BJ (cell line): ENCODE measurements around the gene TESK2. TPM values are rescaled to one million over a fixed set of nuclear protein-coding genes. Genes with fewer than 3 reads are reported as not detected.

Experiments
- CTCF ChIA-PET: fragments of 350-600 bp; formaldehyde crosslinking; extraction: SDS; loops from one replicate; lab custom pipeline; 2021; ENCODE audit warnings: antibody characterized with exemption, inconsistent platforms; lab: Yijun Ruan, JAX
- POLR2A ChIA-PET: fragments of 300-600 bp; sonication (Branson Sonifier 250); formaldehyde crosslinking; extraction: SDS; loops from one replicate; lab custom pipeline; 2021; ENCODE audit warnings: antibody characterized with exemption; lab: Charles Lee
- DNase-seq: peaks from one replicate; pipeline ENCODE4 v3.0.0-alpha.2; 2011; ENCODE audit warnings: low read depth
- H3K27me3 ChIP-seq: 2 replicates; pipeline ENCODE4 v1.6.0; 2011; ENCODE audit warnings: low read length; ENCODE audit not compliant: control insufficient read depth, insufficient read depth
- H3K36me3 ChIP-seq: 2 replicates; pipeline ENCODE4 v1.5.1; 2011; ENCODE audit warnings: low read length; ENCODE audit not compliant: control insufficient read depth, insufficient read depth
- H3K4me3 ChIP-seq: 2 replicates; pipeline ENCODE4 v1.5.1; 2011; ENCODE audit warnings: low read depth, mild to moderate bottlenecking, control low read depth, low read length
- CTCF ChIP-seq: IDR thresholded peaks from 2 replicates; pipeline ENCODE4 v1.5.1; 2011; ENCODE audit warnings: low read depth, mild to moderate bottlenecking, control low read depth, inconsistent platforms, low read length, moderate library complexity; ENCODE audit not compliant: insufficient read depth
- polyA plus RNA-seq: library from polyadenylated mRNA; depleted of rRNA; stranded (reverse); fragments of >200 nt; gene quantifications from 2 replicates; pipeline ENCODE4 v1.2.3, GENCODE V29; 2011

TESK2 gene
- polyA plus RNA-seq, 1 experiment, result 2.5 TPM

- ChIA-PET POLR2A (interaction anchor here (1.2 kb wide), 1 partner anchor 8 kb away, joined by 4 read pairs; the partner anchor contains the start of genes MUTYH and TOE1), CTCF (interaction anchor here (0.6 to 6.1 kb wide), 11 partner anchors 7 to 1270 kb away, joined by 3 to 48 read pairs (median 4); partner anchors contain the start of genes MUTYH and TOE1)
- no peak for DNase-seq
- H3K27me3 ChIP-seq, result no peaks in the 10 kb centered on the region
- TF ChIP-seq CTCF, result no peak
- peaks cover 10% of the 10 kb centered on the region for H3K36me3 ChIP-seq
- H3K4me3 ChIP-seq, result no peak overlapping the region
These were observed 142.9 kb downstream of the TESK2 start for GRCh38 chr1:45348020-45348419.

- ChIA-PET POLR2A (no interaction called here), CTCF (interaction anchor here (2.3 to 6.1 kb wide), 2 partner anchors 12 to 146 kb away, joined by 13 to 48 read pairs; no protein-coding TSS in a partner anchor)
- no peak for DNase-seq
- peaks cover 18% of the 10 kb centered on the region for H3K36me3 ChIP-seq
- TF ChIP-seq CTCF, result no peak
- no peak overlapping the region for H3K4me3 ChIP-seq
- H3K27me3 ChIP-seq, result no peaks in the 10 kb centered on the region
These were observed 144.5 kb downstream of the TESK2 start for GRCh38 chr1:45346473-45346872.

GRCh38 chr1:45345014-45345413 lies 145.9 kb downstream of the TESK2 start:
- CTCF ChIA-PET, result no interaction called here

GRCh38 chr1:45344499-45344898 lies 146.5 kb downstream of the TESK2 start:
- no peak for TF ChIP-seq CTCF
- H3K36me3 ChIP-seq, result peaks cover 18% of the 10 kb centered on the region
- CTCF ChIA-PET, result no interaction called here
- no peak for DNase-seq
- no peak overlapping the region for H3K4me3 ChIP-seq
- no peaks in the 10 kb centered on the region for H3K27me3 ChIP-seq
- POLR2A ChIA-PET, result no interaction called here

More at GRCh38 chr1:45345014-45345413, 145.9 kb downstream of the TESK2 start:
- POLR2A ChIA-PET, result no interaction called here
- Histone ChIP-seq H3K27me3 (no peaks in the 10 kb centered on the region), H3K36me3 (peaks cover 18% of the 10 kb centered on the region), H3K4me3 (no peak overlapping the region)
- TF ChIP-seq CTCF, result no peak
- DNase-seq, result no peak

- H3K27me3 ChIP-seq, result no peaks in the 10 kb centered on the region
- H3K4me3 ChIP-seq, result peak overlapping the region; percentile 89
- ChIA-PET POLR2A (interaction anchor here (0.5 to 2.2 kb wide), 3 partner anchors 8 to 329 kb away, joined by 4 to 8 read pairs (median 6); partner anchors contain the start of genes HECTD3 and UROD), CTCF (interaction anchor here (0.6 to 2.4 kb wide), 7 partner anchors 8 to 883 kb away, joined by 3 to 8 read pairs (median 4); no protein-coding TSS in a partner anchor)
- no peak for TF ChIP-seq CTCF
- no peak for DNase-seq
- H3K36me3 ChIP-seq, result peaks cover 18% of the 10 kb centered on the region
These were observed 150.0 kb downstream of the TESK2 start for GRCh38 chr1:45340816-45341466.
